SW 1271 (cell line): ENCODE data around the gene EFHC2.
"Not testable (repeated sequence)": the region's sequence is repeated elsewhere in the genome, so short reads cannot be mapped to it uniquely, and the experiment has no call there.

Experiments
- DNase-seq, 2 experiments: peaks; one replicate each; lab custom pipeline; 2025; lab: John Stamatoyannopoulos, UW

Gene EFHC2

GRCh38 chrX:44232081-44232480, 111.4 kb downstream of the EFHC2 start:
- DNase-seq, result no peak

- no peak for DNase-seq
Observed at GRCh38 chrX:44228621-44229020, 114.9 kb downstream of the EFHC2 start.

DNA sequence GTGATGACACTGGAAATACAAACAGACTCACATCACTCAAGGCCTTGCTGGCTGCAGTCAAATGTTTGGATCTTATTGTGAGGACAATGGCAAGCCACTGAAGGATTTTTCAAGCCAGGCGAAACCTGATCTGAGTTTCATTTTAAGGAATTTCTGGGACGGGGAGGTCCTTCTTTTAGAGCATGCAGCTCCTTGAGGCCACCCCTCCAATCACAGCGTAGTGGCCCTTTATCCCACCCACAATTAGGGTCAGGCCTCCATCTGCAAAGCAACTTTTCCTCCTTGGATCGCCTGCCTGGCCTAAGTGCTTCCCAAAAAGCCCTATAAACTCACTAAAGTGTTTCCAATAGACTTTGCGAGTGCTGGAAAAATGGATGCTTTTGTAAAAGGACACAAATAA, 115.5 kb downstream of the EFHC2 start:
- no peak for DNase-seq

- DNase-seq, result no peak
Observed at GRCh38 chrX:44225667-44226066, 117.8 kb downstream of the EFHC2 start.

GRCh38 chrX:44224760-44225159, 118.7 kb downstream of the EFHC2 start:
- no peak for DNase-seq

- DNase-seq, result no peak
Observed at GRCh38 chrX:44223150-44223549, 120.3 kb downstream of the EFHC2 start.

DNA sequence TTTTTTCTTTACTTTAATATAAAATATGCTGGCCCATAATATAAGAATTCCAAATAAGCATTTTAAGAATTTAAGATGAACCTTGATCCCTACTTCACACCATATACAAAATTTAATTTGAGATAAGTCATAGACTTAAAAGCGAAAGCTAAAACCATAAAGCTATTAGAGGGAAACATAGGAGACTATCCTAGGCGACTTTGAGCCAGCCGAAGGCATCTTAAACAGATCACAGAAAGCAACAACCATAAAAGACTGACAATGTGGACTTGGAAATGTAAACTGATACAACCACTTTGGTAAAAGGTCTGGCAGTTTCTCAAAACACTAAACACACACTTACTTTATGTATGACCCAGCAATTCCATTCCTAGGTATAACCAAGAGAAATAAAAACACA, 125.0 kb downstream of the EFHC2 start:
- no peak for DNase-seq

DNA sequence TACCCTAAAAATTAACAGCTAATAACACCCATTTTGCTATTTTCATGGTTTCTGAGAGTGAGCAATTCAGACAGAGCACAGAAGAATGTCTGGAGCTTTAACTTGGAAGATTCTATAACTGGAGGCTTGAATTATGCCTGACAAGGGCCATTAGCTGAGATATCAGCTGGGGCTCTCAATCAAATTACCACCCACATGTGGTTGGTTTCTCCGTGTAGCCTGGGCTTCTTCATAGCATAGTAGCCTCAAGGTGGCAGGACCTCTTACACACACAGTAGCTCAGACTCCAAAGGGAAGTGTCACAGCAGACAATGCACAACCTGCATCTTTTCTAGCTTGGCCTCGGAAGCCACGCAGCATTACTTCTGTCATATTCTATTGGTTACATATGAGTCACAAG, 127.3 kb downstream of the EFHC2 start:
- no peak for DNase-seq

DNA sequence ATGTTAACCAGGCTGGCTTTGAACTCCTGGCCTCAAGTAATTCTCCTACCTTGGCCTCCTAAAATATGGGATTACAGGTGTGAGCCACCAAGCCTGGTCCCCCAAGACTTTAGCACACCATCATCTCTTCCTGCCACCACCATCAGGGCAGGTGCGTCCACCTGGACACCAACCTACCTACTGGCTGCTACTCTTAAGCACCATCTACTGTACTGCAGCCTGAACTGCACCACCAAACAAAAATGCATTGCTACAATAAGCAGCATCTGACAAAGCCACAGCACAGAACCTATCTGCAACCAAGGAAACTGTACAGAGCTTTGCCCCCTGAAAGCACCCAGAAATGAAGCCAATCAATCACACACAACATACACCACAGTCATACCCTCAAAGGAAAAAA, 139.7 kb downstream of the EFHC2 start:
- DNase-seq, result no peak

GRCh38 chrX:44202596-44202995, 140.9 kb downstream of the EFHC2 start:
- no peak for DNase-seq

GRCh38 chrX:44189116-44189515, 154.4 kb downstream of the EFHC2 start:
- no peak for DNase-seq

DNA sequence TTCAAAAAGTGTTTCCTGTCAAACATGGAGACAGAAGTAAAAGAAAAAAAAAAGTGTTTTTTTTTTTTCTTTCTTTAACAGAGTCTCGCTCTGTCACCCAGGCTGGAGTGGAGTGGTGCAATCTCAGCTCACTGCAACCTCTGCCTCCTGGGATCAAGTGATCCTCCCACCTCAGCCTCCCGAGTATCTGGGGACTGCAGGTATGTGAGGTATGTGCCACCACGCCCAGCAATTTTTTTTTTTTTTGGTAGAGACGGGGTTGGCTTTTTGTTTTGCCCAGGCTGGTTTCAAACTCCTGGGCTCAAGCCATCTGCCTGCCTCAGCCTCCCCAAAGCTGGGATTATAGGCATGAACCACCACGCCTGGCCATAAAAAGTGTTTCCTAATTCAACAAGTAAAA, 155.6 kb downstream of the EFHC2 start:
- DNase-seq, result not testable (repeated sequence)

DNA sequence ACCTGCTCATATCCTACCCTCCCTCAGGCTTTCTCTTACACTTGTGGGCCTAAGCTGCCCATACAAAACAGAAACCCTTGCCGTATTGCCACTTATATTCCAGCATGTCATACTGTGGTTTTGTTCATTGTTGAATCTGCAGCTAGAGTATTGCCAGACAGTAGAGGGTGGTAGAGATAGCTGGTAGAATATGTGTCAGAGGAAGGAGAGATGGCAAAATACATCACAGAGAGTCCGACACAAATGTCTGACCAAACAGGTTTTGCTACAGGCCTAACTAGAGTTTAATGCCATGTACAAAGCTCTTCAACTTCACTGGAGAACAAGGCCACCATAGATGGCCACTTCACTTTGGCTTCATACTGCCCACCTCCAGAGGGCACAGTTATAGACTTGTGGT, 160.1 kb downstream of the EFHC2 start:
- DNase-seq, result no peak

DNA sequence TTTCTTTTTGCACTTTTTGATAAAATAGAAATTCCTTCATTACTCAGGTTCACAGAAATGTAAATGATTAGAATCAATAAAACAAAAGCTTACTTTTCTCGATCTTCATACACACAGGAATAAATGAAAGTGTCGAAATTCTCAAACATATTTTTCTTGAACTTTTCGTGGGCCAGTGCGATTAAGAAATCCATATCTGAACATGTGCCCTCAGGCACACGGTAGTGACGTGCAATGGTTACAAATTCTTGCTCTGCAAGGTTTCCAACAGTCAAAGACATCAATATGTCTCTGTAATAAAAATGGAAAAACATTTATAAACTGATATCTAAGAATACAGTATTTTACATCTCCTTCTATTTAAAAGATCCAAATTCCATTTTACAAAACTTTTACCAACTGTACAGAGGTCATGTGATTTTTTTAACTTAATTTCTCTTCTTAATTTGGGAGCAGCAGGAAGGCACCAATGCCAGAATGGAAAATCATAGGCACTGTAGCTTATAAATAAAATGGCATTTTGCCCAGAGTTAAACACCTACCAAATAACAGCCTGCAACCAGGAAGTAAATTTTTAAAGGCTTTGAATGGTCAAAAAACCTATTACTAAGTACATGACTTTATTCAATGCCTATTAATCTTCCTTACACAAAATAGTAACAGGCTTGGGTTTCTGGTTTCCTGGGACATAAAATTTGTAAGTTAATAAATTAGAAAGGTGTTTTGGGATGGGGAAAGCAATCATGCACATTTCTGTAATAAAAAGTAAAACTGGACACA, 165.0 kb downstream of the EFHC2 start:
- no peak for DNase-seq

DNA sequence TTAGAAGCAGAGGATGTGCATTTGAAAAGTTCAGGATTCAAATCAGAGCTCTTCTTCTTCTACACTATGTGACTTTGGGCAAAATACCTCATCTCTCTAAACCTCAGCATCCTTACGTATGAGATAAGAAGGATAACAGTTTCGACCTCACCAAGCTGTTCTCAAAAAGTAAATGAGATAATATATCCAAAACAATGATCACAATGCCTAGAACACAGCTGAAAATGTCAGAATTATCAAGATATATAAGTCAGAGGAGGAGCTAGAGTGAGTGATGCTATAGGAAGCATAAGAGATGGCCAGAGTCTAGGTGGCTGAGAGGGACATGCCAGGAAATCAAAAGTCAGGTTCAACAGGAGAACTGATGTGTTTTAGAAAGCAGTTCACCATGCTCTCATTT, 168.0 kb downstream of the EFHC2 start:
- DNase-seq, result no peak

DNA sequence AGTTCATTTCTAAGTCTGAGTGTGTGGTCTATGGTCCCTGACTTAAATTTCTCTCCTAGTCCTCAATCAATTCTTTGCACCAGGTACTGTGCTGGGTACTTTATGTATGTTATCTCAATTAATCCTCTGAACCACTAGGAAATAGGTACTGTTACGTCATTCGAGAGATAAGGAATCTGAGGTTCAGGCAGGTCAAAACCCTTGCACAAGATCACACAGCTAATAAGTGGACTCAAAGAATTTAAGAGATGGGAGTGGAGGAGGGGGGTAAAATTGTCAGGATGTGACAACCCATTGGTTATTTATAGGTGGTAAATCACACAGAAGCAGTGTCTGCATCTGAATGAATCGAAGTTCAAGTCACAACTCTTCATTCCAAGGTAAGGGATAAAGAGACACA, 169.4 kb downstream of the EFHC2 start:
- no peak for DNase-seq

- no peak for DNase-seq
Observed at GRCh38 chrX:44173219-44173618, 170.3 kb downstream of the EFHC2 start.

DNA sequence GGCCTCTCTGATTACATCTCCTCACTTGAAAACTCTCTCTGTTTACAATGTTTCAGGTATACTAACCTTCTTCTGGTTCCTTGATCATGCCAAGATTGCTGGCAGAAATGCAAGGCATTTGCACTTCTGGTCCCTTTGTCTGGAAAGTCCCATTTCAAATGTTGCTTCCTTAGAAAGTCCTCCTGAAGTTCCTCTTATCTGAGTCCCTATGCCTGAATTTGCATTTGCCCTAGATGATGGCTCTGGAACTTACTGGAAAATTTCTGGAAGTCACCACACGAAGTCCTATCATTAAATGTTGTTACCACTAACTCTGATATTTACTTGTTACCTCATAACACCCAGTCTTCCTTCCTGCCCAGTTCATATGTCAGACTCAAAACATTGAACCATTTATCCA, 176.4 kb downstream of the EFHC2 start:
- DNase-seq, result no peak

DNA sequence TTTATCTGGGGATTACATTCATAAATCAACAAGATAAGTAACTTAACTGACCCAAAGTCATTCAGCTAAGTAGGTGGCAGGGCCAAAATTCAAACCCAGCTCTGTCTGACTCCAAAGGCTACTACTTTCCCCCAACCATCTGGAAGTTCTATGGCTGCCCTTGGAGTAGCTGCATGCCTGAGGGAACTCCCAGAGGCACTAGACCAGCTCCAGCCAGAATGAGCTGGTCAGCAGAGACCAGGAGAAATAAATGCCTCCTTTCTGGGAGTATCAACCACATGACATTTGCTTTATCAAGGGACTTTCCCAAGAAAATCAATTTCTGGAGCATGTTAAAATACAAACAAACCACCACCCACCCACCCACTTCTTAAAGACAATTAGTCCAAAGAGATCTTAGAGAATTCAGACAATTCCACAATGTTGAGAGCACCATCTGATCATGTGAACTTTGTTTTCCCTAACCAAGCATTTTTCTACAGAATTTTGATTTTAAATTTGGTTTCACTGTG, 180.5 kb downstream of the EFHC2 start:
- no peak for DNase-seq

GRCh38 chrX:44157858-44158257, 185.6 kb downstream of the EFHC2 start:
- no peak for DNase-seq

- DNase-seq, result no peak
Observed at GRCh38 chrX:44157283-44157682, 186.2 kb downstream of the EFHC2 start.

GRCh38 chrX:44156726-44157125, 186.7 kb downstream of the EFHC2 start:
- no peak for DNase-seq

DNA sequence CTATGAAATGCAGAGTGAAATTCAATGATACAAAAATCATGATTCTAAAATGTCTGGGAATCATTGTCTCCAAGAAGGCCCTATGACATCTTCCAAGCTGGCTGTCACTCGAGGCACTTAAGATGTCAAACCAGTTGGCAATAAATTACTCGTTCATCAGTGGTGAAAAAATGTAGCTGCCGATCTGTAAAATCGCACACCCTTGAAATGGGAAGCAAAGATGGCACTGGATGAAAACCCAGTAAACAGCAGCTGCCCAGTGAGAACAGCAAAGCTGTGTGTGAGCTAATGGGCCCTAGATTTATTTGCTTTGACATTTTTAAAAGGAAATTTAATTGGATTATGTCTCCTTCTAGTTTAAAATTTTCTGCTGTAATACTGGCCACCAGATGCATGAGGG, 188.3 kb downstream of the EFHC2 start:
- no peak for DNase-seq

DNA sequence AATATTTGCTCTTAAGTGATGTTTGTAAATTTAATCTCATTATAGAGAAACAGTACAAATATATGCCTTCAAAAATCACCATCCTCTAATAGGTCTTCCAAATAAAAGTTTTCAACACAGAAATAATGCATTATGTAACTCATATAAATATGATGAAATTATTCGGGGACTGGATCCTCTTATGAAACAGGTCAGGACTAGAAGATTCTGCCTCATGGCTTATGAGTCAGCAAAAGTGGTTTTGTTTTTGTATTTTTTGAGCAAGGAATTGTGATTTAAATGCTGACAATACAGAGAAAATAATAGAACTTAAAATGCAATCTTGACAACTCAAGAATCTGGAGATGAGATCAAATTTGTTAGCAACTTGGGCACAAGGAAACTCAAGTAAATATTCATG, 190.6 kb downstream of the EFHC2 start:
- DNase-seq, result no peak
